Liver (tissue), 9 donors: ENCODE measurements around the gene IRAK2. TPM values are rescaled to one million over a fixed set of nuclear protein-coding genes. Genes with fewer than 3 reads are reported as not detected.

Experiments
- DNase-seq: peaks from one replicate; pipeline ENCODE4 v3.0.0-alpha.2; 2017; ENCODE audit warnings: low spot score
- H3K27ac ChIP-seq, 2 donors: one replicate each; pipeline ENCODE4 v1.7.0; 2013; ENCODE audit warnings: inconsistent platforms in 2 of 2, low read length in 2 of 2, control low read depth in 1 of 2, low read depth in 1 of 2, mild to moderate bottlenecking in 1 of 2
- H3K27me3 ChIP-seq, 4 donors: one replicate each; pipeline versions ENCODE4 v1.6.1 to v1.7.0; 2013; ENCODE audit warnings: low read length in 3 of 4, inconsistent platforms in 1 of 4, mild to moderate bottlenecking in 1 of 4, moderate library complexity in 1 of 4; ENCODE audit not compliant: control insufficient read depth in 4 of 4, insufficient read depth in 4 of 4
- H3K36me3 ChIP-seq, 4 donors: one replicate each; pipeline versions ENCODE4 v1.6.1 to v1.7.0; 2013; ENCODE audit warnings: low read length in 3 of 4, mild to moderate bottlenecking in 3 of 4, low read depth in 1 of 4, moderate library complexity in 1 of 4; ENCODE audit not compliant: control insufficient read depth in 4 of 4, insufficient read depth in 3 of 4
- H3K4me1 ChIP-seq, 4 donors: one replicate each; pipeline versions ENCODE4 v1.6.1 to v1.7.0; 2013; ENCODE audit warnings: low read length in 3 of 4, mild to moderate bottlenecking in 3 of 4, moderate library complexity in 1 of 4; ENCODE audit not compliant: control insufficient read depth in 4 of 4, insufficient read depth in 4 of 4
- H3K4me3 ChIP-seq, 3 donors: one replicate each; pipeline versions ENCODE4 v1.6.1 to v1.7.0; 2013; ENCODE audit warnings: low read length in 3 of 3, control low read depth in 1 of 3, low read depth in 1 of 3, mild to moderate bottlenecking in 1 of 3
- H3K9ac ChIP-seq, 2 donors: one replicate each; pipeline ENCODE4 v1.7.0; 2013; ENCODE audit warnings: low read length in 2 of 2, mild to moderate bottlenecking in 2 of 2, moderate library complexity in 2 of 2, control low read depth in 1 of 2, low read depth in 1 of 2
- H3K9me3 ChIP-seq, 4 donors: one replicate each; pipeline versions ENCODE4 v1.6.1 to v1.7.0; 2013; ENCODE audit warnings: low read length in 3 of 4; ENCODE audit not compliant: control insufficient read depth in 4 of 4
- ATF3 ChIP-seq: IDR thresholded peaks from 2 replicates; pipeline ENCODE4 v1.6.1; 2016; ENCODE audit warnings: antibody characterized with exemption
- CTCF ChIP-seq: fragments of 150-350 bp; IDR thresholded peaks from 2 replicates; pipeline ENCODE4 v1.5.1; 2017; ENCODE audit warnings: improper control_type of control experiment, low read depth, low read length; ENCODE audit not compliant: missing input control
- EGR1 ChIP-seq, 2 donors: IDR thresholded peaks; 2 replicates each; pipeline ENCODE4 v1.6.1; 2016 to 2018; ENCODE audit warnings: antibody characterized with exemption in 2 of 2, low read depth in 2 of 2
- FOXA1 ChIP-seq: IDR thresholded peaks from 2 replicates; pipeline ENCODE4 v1.6.1; 2016; ENCODE audit warnings: antibody characterized with exemption
- FOXA2 ChIP-seq: IDR thresholded peaks from 2 replicates; pipeline ENCODE4 v1.6.1; 2016; ENCODE audit warnings: antibody characterized with exemption
- GABPA ChIP-seq, 2 donors: IDR thresholded peaks in 1 of 2; conservative IDR thresholded peaks in 1 of 2; 2 replicates each; pipeline ENCODE4 v1.6.1; 2016; ENCODE audit warnings: antibody characterized with exemption in 2 of 2, mild to moderate bottlenecking in 1 of 2, moderate library complexity in 1 of 2
- HNF4A ChIP-seq, 2 donors: conservative IDR thresholded peaks; 2 replicates each; pipeline ENCODE4 v1.6.1; 2016; ENCODE audit warnings: antibody characterized with exemption in 2 of 2, mild to moderate bottlenecking in 2 of 2
- JUND ChIP-seq, 2 donors: IDR thresholded peaks; 2 replicates each; pipeline ENCODE4 v1.6.1; 2016; ENCODE audit warnings: antibody characterized with exemption in 2 of 2
- MAX ChIP-seq: IDR thresholded peaks from 2 replicates; pipeline ENCODE4 v1.6.1; 2016; ENCODE audit warnings: antibody characterized with exemption
- NR2F2 ChIP-seq: IDR thresholded peaks from 2 replicates; pipeline ENCODE4 v1.6.1; 2016; ENCODE audit warnings: antibody characterized with exemption
- RAD21 ChIP-seq, 2 donors: IDR thresholded peaks; 2 replicates each; pipeline ENCODE4 v1.6.1; 2016; ENCODE audit warnings: antibody characterized with exemption in 2 of 2, mild to moderate bottlenecking in 2 of 2
- REST ChIP-seq: IDR thresholded peaks from 2 replicates; pipeline ENCODE4 v1.6.1; 2016; ENCODE audit warnings: antibody characterized with exemption, mild to moderate bottlenecking
- RXRA ChIP-seq, 2 donors: IDR thresholded peaks; 2 replicates each; pipeline ENCODE4 v1.6.1; 2017 to 2018; ENCODE audit warnings: antibody characterized with exemption in 2 of 2, mild to moderate bottlenecking in 1 of 2
- SP1 ChIP-seq: IDR thresholded peaks from 2 replicates; pipeline ENCODE4 v1.6.1; 2018; ENCODE audit warnings: antibody characterized with exemption, mild to moderate bottlenecking
- TAF1 ChIP-seq: conservative IDR thresholded peaks from 2 replicates; pipeline ENCODE4 v1.6.1; 2016; ENCODE audit warnings: antibody characterized with exemption, mild to moderate bottlenecking
- ZBTB33 ChIP-seq: IDR thresholded peaks from 2 replicates; pipeline ENCODE4 v1.6.1; 2016; ENCODE audit warnings: antibody characterized with exemption
- WGBS: extraction: QIAGEN DNeasy Blood & Tissue Kit; methylation state at CpG from one replicate; pipeline ENCODE4 v1.1.7; 2013; 5-methylcytosine and 5-hydroxymethylcytosine counted together
- polyA plus RNA-seq, 2 donors: library from polyadenylated mRNA; stranded (reverse) in 1 of 2; unstranded in 1 of 2; fragments of 200-250 nt in 1 of 2; fragments of >200 nt in 1 of 2; fragmentation: Nextera tagmentation in 1 of 2; extraction: Ambion mirVana in 1 of 2; gene quantifications; one replicate each; pipeline versions ENCODE4 v1.2.1 to v1.2.3, GENCODE V29; 2013 to 2015
- total RNA-seq, 2 donors: library from RNA; depleted of rRNA; stranded (reverse); fragments of >200 nt; gene quantifications; one replicate each; pipeline ENCODE4 v1.2.3, GENCODE V29; 2014
- donor health status: healthy.
- donor health status: healthy.
- donor health status: healthy.
- donor health status: healthy.
- donor health status: healthy.

The IRAK2 gene
- total and polyA plus RNA-seq, 4 donors, result 2.7 to 9.3 (median 5.9) TPM

GRCh38 chr3:10259036-10259435, 94.3 kb downstream of the IRAK2 start (continued):
- TF ChIP-seq CTCF (no peak), FOXA2 (no peak), EGR1 (IDR thresholded peaks at IDR 0.05; ENCODE audit: low read depth in 2 of 2) (no peak), GABPA (IDR thresholded peaks at IDR 0.05 in 1 of 2, conservative IDR thresholded peaks at IDR 0.05 in 1 of 2) (no peak), RAD21 (IDR thresholded peaks at IDR 0.05) (no peak), FOXA1 (no peak), RXRA (IDR thresholded peaks at IDR 0.05) (no peak), MAX (no peak), ATF3 (no peak), HNF4A (conservative IDR thresholded peaks at IDR 0.05) (no peak)

- no peaks in the 10 kb centered on the region for H3K4me1 ChIP-seq
- H3K36me3 ChIP-seq, result peaks cover 1 to 21% (median 15%) of the 10 kb centered on the region in 4 donors
- TF ChIP-seq GABPA (IDR thresholded peaks at IDR 0.05 in 1 of 2, conservative IDR thresholded peaks at IDR 0.05 in 1 of 2), result no peak
- TF ChIP-seq JUND (IDR thresholded peaks at IDR 0.05), result no peak
- TF ChIP-seq REST, result no peak
- TF ChIP-seq RAD21 (IDR thresholded peaks at IDR 0.05), result no peak
- no peak for TF ChIP-seq TAF1
- no peak for TF ChIP-seq FOXA2
- TF ChIP-seq RXRA (IDR thresholded peaks at IDR 0.05), result no peak
- no peak for TF ChIP-seq ATF3
- no peak for TF ChIP-seq EGR1 (IDR thresholded peaks at IDR 0.05; ENCODE audit: low read depth in 2 of 2)
- no peak for TF ChIP-seq HNF4A (conservative IDR thresholded peaks at IDR 0.05)
- TF ChIP-seq NR2F2, result no peak
- no peak for TF ChIP-seq SP1
- no peak for TF ChIP-seq FOXA1
- no peak for TF ChIP-seq ZBTB33
- H3K9me3 ChIP-seq, result no peaks in the 10 kb centered on the region
- no peaks in the 10 kb centered on the region for H3K27me3 ChIP-seq
- WGBS, result 95% methylated on average over 4 of the region's 4 CpGs
- H3K27ac ChIP-seq, result no peak overlapping the region
- no peak for DNase-seq
- no peak overlapping the region for H3K9ac ChIP-seq
- no peak overlapping the region for H3K4me3 ChIP-seq
These were observed 95.1 kb downstream of the IRAK2 start for GRCh38 chr3:10259798-10260197.
